Measurements from ENCODE around the gene HTRA3. TPM values are rescaled to one million over a fixed set of nuclear protein-coding genes. Genes with fewer than 3 reads are reported as not detected.

The HTRA3 gene
- total RNA-seq, 1 experiment from 2014 or later = 3.8 TPM

DNA sequence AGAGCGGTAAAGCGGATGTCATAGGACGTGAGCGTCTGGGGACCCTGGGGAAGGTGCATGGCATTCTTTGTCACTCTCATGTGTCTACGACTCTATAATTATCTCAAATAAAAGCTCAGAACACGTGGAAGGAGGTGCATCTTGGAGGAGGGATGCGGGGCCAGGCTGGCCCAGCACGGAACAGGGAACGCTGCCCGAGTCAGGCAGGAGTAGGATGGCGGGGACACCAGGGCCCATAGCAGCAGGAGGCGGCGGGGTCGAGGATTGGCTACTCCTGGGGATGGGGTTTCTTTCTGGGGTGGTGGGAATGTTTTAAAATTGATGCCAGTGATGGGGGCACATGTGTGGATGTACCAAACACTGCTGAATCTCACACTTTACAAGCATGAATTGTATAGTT is 5.4 kb upstream of the HTRA3 start:
- no peaks in the 10 kb centered on the region for H3K36me3 ChIP-seq (replicated peaks; ENCODE audit: control insufficient read depth, insufficient read depth, low read length)
- DNase-seq = no peak
- H3K27me3 ChIP-seq (ENCODE audit: control insufficient read depth, insufficient read depth, low read length) = peaks cover 1% of the 10 kb centered on the region
- no peak overlapping the region for H3K4me3 ChIP-seq (ENCODE audit: insufficient read depth, low read depth, low read length)

DNA sequence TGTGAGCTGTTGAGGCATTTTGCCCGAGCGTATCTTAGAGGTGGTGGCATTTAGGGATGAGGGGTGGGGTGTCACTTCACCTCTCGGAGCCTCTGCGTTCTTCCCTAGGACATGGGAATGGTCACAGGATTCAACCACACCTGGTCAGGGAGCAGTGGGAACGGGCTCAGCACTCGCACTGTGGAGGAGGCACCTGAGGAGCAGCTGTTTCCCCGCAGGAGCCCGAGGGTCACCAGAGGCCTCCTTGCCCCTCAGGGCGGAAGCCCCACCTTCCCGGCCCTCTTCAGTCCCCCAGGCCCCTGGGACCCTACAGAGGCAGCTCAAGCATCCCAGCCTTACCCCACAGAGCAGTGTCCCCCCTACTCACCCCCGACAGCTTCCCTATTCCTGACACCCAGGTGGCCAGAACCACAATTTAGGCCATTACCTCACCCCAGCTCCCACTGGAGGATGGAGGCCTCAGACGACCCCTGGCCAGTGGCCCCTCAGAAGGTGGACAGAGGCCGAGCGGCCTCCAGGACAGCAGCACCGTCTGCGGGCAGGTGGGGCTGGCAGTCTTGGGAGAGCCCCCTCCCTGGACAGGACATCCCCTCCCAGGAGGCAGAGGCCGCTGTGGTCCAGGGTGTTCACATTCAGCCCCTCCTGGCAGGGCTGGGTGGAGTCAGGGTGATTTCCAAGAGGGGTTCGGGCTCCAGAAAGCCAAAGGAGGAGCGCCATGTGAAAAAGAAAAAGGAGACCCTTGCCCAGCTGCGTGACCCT is 4.2 kb upstream of the HTRA3 start:
- no peak overlapping the region for H3K4me3 ChIP-seq (ENCODE audit: insufficient read depth, low read depth, low read length)
- H3K36me3 ChIP-seq (replicated peaks; ENCODE audit: control insufficient read depth, insufficient read depth, low read length) = no peaks in the 10 kb centered on the region
- no peak for DNase-seq
- peaks cover 9% of the 10 kb centered on the region for H3K27me3 ChIP-seq (ENCODE audit: control insufficient read depth, insufficient read depth, low read length)

DNA sequence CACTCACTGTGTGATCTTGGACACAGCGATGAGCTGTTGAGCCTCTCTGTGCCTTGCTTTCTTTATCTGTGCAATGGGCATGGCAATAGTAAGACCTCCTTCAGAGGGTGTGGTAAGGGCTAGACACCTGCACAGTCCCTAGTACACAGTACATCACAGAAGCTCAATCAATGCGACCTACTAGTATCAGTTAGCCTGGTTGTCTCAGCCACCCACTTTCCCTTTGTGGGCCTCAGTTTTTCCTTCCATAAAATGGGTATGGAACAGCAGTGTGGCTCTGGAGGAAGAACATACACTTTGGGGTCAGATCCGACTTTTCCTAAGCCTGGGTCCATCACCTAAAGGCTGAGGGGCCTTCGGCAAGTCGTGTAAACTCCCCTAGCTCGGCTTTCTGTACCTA is 3.5 kb upstream of the HTRA3 start:
- no peaks in the 10 kb centered on the region for H3K36me3 ChIP-seq (replicated peaks; ENCODE audit: control insufficient read depth, insufficient read depth, low read length)
- no peak for DNase-seq
- peaks cover 16% of the 10 kb centered on the region for H3K27me3 ChIP-seq (ENCODE audit: control insufficient read depth, insufficient read depth, low read length)
- H3K4me3 ChIP-seq (ENCODE audit: insufficient read depth, low read depth, low read length) = no peak overlapping the region

DNA sequence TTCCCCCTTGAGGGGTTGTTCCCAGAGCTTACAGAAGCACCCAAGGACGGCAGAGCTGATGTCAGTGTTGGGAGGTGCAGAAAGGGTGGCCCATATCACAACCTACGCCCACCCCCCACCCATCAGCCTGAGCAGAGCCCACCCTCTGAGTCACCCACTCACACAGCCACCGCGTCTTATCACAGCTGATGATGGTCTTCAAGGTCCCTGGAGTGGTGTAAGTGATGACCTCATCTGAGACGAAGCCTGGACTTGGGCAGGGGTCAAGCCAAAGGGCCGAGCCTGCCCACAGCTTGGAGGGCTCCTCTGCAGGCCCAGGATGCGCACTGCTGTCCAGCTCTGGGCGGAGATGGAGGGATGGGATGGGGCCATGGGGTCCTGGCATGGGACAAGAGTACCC is 3.0 kb upstream of the HTRA3 start:
- DNase-seq = no peak
- H3K4me3 ChIP-seq (ENCODE audit: insufficient read depth, low read depth, low read length) = no peak overlapping the region

DNA sequence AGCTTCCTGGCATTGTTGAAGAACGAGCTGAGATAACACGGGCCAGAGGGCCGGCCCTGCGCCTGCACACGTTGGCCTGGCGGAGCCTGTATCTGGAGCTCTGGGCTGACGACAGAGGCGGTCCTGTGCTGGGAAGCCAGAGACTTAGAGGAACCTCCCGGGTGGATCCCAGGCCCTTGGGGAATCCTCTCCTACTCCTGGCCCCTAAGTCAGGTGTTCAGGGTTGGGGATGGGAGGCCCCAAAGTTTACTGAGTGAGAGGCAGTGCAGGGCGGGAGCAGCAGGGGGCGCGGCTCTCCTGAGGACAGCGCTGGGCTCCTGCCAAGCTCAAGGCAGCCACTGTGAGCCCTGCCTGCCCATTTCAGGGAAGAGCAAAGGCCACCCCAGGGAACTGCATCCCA is 2.5 kb upstream of the HTRA3 start:
- peak; percentile 94 for DNase-seq
- H3K4me3 ChIP-seq (ENCODE audit: insufficient read depth, low read depth, low read length) = no peak overlapping the region
- H3K36me3 ChIP-seq (replicated peaks; ENCODE audit: control insufficient read depth, insufficient read depth, low read length) = no peaks in the 10 kb centered on the region
- H3K27me3 ChIP-seq (ENCODE audit: control insufficient read depth, insufficient read depth, low read length) = peaks cover 21% of the 10 kb centered on the region

More for the DNA sequence above, 3.0 kb upstream of the HTRA3 start:
- Histone ChIP-seq H3K27me3 (ENCODE audit: control insufficient read depth, insufficient read depth, low read length) (peaks cover 20% of the 10 kb centered on the region), H3K36me3 (replicated peaks; ENCODE audit: control insufficient read depth, insufficient read depth, low read length) (no peaks in the 10 kb centered on the region)

DNA sequence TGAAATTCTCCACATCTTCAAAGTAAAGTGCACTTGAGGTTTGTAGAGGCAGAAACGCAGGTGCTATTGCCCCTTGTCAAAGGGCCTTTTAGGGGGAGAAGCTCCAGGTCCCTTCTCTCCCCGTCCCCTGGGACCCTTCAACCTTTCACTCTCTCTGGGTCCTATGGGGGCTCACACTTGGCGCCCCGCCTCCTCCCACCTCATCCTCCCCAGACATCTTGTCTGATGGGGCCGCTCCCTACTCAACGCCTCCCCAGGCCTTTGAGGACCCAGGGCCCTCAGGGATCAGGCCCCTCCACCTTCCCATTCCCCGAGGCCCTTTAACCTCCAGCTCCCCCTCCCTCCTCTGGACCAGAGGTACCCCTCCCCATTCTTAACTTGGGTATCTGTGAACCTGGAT is 1.3 kb upstream of the HTRA3 start:
- H3K27me3 ChIP-seq (ENCODE audit: control insufficient read depth, insufficient read depth, low read length) = peaks cover 21% of the 10 kb centered on the region
- DNase-seq = no peak
- no peak overlapping the region for H3K4me3 ChIP-seq (ENCODE audit: insufficient read depth, low read depth, low read length)
- no peaks in the 10 kb centered on the region for H3K36me3 ChIP-seq (replicated peaks; ENCODE audit: control insufficient read depth, insufficient read depth, low read length)

DNA sequence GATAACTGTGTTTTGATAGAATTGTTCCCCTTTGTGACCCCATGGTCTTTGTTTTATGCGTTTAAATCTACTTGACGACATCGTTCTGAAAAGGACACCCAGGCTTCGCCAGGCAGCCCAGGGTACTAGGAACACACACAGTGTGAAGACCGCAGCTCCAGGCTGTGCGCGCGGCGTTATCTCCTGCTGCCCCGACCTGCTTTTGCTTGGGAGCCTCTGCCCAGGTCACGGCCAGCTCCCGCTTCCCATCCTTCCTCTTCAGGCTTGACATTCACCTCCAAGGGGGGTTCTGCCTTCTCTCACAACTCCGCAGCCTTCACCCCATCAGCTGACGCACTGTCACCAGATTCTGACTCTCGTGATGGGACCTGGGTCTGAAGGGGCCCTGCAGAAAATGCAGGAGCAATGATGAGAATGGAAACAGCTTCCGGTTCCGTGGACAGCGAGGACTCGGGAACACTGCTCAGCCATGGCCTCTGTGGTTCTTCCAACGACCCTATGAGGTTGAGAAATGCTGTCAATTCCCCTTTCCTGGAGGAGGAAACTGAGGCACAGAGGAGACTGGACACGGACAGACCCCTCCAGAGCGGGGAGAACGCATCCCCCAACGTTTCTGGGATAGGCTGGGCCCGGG is 536 bp upstream of the HTRA3 start:
- Histone ChIP-seq H3K27me3 (ENCODE audit: control insufficient read depth, insufficient read depth, low read length) (peaks cover 21% of the 10 kb centered on the region), H3K4me3 (ENCODE audit: insufficient read depth, low read depth, low read length) (no peak overlapping the region), H3K36me3 (replicated peaks; ENCODE audit: control insufficient read depth, insufficient read depth, low read length) (no peaks in the 10 kb centered on the region)
- peak; percentile 55 for DNase-seq

DNA sequence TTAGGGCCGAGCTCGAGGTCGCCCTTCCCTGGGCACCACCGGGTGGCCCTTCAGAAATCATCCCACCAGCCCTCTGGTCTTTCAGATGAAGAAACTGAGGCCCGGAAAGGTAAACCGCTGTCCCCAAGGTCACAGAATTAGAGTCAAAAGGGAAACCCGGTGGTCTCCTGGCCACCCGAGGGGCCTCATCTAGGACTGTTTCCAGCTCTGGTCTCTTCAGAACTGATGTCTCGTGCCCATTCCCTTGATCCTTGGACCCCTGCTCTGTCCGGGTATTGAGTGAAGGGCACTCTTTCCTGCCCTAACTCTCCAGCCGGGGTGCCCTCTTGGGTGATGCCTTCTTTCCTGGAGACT is 841 bp downstream of the HTRA3 start:
- no peaks in the 10 kb centered on the region for H3K36me3 ChIP-seq (replicated peaks; ENCODE audit: control insufficient read depth, insufficient read depth, low read length)
- H3K4me3 ChIP-seq (ENCODE audit: insufficient read depth, low read depth, low read length) = peak overlapping the region; percentile 42; the same call in 1 of the 2 replicates
- H3K27me3 ChIP-seq (ENCODE audit: control insufficient read depth, insufficient read depth, low read length) = peaks cover 21% of the 10 kb centered on the region
- DNase-seq = no peak

DNA sequence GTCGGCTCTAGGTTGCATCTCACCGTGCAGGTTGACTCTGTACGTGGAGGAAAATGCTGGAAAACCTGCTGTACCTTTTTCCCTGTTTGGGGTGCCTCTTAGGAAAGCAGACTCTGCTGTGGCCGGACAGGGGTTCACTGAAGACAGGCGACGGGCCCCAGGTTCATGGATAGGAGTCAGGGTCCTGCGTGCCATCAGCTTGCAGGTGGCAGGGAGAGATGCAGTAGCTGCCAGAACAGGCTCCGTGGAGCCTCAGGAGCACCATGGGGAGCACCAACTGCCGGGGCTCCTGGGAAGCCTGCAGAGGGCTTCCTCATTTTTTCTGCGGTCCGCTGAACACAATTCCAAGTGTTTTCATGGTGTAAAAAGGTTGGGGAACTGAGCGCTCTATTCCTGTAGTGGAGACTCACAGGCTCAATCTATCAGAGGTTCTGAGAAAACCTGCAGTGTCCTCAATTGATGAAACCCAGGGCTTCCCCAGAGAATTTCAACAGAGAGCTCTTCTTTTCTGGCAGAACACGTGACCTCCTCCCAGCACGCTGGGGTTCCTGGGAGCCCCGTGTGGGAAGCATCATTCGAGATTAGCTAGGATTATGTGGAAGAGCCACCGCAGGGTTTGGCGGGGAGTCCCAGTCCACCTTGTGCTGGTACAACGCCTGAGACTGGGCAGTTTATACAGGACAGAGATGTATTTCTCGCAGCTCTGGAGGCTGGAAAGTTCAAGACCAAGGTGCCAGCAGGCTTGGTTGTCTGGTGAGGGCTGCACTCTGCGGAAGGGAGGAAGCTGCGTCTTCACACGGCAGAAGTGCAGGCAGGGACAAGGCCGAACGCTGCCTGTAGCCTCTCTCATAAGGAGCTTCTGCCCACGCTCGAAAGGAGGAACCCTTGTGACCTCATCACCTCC is 1.6 kb downstream of the HTRA3 start:
- H3K27me3 ChIP-seq (ENCODE audit: control insufficient read depth, insufficient read depth, low read length) = peaks cover 21% of the 10 kb centered on the region
- no peaks in the 10 kb centered on the region for H3K36me3 ChIP-seq (replicated peaks; ENCODE audit: control insufficient read depth, insufficient read depth, low read length)
- H3K4me3 ChIP-seq (ENCODE audit: insufficient read depth, low read depth, low read length) = no peak overlapping the region
- no peak for DNase-seq

DNA sequence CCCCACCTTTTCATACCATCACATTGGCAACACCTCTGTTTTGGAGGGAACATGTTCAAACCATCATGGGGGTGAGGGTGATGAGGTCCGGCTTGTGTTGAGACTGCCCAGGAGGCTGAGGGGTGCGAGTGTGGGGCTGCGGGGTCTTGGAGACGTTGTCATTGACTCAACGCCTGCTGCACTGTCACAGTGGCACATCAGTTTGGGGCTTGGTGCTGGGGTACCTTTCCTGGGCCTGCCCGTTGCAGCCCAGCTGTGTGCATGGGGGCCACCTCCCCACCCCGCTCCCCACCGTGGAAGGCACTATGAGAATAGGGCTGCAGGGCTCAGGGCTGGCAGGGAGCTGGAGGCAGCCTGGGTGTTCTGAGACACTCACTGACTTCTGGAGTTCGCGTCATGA is 2.3 kb downstream of the HTRA3 start:
- H3K4me3 ChIP-seq (ENCODE audit: insufficient read depth, low read depth, low read length) = no peak overlapping the region
- H3K36me3 ChIP-seq (replicated peaks; ENCODE audit: control insufficient read depth, insufficient read depth, low read length) = no peaks in the 10 kb centered on the region
- DNase-seq = no peak
- peaks cover 21% of the 10 kb centered on the region for H3K27me3 ChIP-seq (ENCODE audit: control insufficient read depth, insufficient read depth, low read length)

DNA sequence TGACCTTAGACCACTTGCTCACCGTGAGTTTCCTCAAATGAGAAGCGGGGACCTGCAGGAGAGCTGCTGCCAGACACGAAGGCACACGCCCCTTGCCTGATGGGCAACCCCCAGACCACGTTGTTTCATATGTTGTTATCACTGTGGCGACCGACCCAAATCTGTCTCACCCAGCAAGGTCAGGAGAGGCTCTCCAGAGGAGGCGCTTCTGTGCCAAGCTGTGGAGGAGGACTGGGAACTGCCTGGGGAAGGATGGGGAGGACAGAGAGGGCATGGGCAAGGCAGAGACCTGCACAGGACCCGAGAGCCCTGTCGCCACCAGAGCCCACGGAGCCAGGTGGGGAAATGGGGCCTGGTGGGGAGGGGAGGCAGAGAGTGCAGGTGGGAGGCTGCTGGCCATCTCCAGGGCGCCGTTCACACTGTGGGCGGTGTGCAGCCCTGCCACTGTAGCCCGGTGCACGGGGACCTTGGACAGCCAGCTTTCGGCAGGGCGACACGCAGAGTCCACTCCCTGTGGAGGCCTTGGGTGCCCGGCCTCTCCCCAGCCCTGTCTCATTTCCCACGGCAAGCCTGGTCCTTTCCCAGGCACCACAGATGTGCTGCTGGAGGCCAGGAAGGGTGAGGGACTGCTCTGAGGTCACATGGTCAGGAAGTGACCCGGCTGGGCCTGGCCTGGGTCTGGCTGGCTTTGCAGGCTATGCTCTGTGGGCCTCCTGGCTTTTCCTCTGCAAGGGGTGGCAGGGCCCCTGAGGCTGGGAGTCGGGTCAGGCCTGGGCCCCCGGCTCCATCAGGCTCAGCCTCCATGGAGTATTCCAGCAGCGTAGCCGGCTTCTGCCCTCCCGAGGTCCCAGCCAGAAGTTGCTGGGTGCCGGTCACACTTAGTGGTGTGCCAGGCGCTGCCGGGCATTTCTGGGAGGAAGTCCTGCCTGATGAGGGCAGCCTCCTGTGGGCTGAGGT is 3.2 kb downstream of the HTRA3 start:
- no peak for DNase-seq
- no peaks in the 10 kb centered on the region for H3K36me3 ChIP-seq (replicated peaks; ENCODE audit: control insufficient read depth, insufficient read depth, low read length)
- H3K27me3 ChIP-seq (ENCODE audit: control insufficient read depth, insufficient read depth, low read length) = peaks cover 21% of the 10 kb centered on the region
- no peak overlapping the region for H3K4me3 ChIP-seq (ENCODE audit: insufficient read depth, low read depth, low read length)

DNA sequence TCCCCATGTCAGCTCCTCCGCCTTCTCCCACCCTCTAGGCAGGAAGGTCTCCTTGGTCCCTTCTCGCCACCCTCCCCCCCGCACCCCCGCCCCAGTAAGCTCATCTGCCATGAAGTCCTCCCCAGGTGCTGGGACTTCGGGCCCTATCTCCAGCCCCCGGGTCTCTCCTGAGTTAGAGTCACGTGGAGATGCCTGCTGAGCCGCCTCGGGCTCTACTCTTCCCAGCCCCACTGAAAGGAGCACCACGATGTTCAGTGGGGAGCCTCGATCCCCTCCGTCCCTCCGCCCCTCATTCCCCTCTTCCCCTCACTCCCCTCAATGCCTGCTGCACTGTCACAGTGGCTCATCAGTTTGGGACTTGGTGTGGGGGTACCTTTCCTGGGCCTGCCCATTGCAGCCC is 3.9 kb downstream of the HTRA3 start:
- peaks cover 21% of the 10 kb centered on the region for H3K27me3 ChIP-seq (ENCODE audit: control insufficient read depth, insufficient read depth, low read length)
- no peaks in the 10 kb centered on the region for H3K36me3 ChIP-seq (replicated peaks; ENCODE audit: control insufficient read depth, insufficient read depth, low read length)
- no peak for DNase-seq
- no peak overlapping the region for H3K4me3 ChIP-seq (ENCODE audit: insufficient read depth, low read depth, low read length)

DNA sequence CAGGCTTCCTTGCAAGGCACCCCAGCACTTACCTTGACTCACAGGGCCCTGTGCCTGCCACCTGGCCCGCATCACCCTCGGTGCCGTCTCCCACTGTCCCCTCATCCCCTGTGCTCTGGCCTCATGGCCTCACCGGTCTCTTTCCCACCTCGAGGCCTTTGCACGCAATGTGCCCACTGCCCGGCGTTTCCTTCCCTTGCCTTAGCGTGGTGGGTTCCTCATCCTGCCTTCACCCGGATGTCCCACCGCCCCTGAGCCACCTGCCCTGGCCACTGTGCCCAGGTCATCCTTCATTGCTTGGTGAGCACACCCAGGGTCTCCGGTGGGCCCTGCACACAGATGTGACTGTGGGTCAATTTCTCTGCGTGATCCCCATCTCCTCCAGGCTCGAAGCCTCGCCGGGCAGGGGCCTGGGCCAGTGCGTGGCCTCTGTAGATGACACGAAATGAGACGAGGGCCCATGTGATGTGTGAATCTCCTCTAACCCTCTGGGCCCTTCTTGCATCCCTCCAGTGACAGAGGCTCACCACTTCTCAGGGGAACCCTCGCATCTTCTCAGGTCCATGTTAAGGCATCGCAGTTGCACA is 4.6 kb downstream of the HTRA3 start:
- Histone ChIP-seq H3K4me3 (ENCODE audit: insufficient read depth, low read depth, low read length) (no peak overlapping the region), H3K27me3 (ENCODE audit: control insufficient read depth, insufficient read depth, low read length) (peaks cover 19% of the 10 kb centered on the region), H3K36me3 (replicated peaks; ENCODE audit: control insufficient read depth, insufficient read depth, low read length) (no peaks in the 10 kb centered on the region)
- DNase-seq = no peak

Data from H7 (cell line).